HuH-7 (cell line): ENCODE results near the gene NAPG.
A peak's percentile ranks its signal among the peaks of the same experiment; 100 is the strongest.
"Not testable (repeated sequence)": the region's sequence is repeated elsewhere in the genome, so short reads cannot be mapped to it uniquely, and the experiment has no call there.

Experiments used
- DNase-seq: peaks from one replicate; pipeline ENCODE4 v3.0.0; 2011; ENCODE audit warnings: low spot score

The NAPG gene

GRCh38 chr18:10579079-10579867, 53.4 kb downstream of the NAPG start:
- DNase-seq: no peak

DNA sequence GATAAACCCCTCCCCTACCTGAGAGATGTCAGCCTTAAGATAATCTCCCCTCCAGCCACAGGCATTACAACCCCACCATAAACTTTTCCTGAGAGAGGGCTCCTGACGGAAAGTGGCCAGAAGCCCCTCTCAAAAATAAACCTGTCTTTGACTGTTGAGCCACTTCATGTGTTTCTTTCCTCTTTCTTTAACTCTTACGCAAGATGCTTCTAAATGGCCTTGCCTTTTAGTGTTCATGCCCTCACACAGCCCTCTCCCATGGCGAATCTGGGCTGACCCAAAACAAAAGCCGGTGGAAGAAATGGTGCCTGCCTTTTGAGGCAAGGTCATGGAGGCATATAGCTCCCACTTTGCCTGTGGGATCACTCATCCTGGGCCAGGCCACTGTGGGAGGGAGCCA, 54.4 kb downstream of the NAPG start:
- DNase-seq: no peak

DNA sequence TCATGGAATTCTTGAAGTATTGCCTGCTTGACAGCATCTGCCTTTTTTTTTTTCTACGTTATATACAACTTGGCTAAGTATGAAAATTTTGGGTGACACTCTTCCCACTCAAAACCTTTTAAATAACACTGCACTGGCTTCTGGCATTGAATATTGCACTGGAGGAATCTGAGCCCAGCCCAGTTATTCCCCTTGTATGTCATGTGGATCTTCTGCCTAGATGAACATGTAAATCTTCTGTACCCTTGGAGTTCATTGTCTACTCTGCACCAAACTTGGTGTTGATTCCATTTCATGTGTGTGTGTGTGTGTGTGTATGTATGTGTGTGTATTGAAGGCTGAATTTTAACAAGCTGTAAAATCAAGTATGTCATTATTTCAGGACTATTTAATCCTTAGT, 59.4 kb downstream of the NAPG start:
- DNase-seq: no peak

DNA sequence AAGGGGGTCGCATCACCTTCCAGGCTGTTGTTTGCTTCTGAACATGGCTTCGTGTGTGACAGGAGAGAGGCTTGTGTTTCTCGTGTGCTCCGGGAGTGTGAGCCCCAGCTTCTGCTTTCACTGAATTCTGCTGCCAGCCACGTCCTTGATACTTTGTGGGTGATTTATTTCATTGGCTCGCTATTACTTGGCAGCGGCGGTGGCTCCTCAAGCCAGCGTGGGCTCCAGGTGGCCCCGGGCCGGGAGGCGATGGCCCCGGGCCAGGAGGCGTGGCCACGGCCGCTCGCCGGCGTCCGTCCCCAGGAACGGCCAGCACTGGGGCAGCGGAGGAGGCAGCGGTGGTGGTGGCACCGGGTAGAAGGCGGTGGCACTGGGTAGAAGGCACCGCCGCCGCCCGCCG, 63.1 kb downstream of the NAPG start:
- peak; percentile 74 for DNase-seq

GRCh38 chr18:10590412-10590811, 64.6 kb downstream of the NAPG start:
- DNase-seq: no peak

GRCh38 chr18:10591896-10592295, 66.1 kb downstream of the NAPG start:
- DNase-seq: no peak

DNA sequence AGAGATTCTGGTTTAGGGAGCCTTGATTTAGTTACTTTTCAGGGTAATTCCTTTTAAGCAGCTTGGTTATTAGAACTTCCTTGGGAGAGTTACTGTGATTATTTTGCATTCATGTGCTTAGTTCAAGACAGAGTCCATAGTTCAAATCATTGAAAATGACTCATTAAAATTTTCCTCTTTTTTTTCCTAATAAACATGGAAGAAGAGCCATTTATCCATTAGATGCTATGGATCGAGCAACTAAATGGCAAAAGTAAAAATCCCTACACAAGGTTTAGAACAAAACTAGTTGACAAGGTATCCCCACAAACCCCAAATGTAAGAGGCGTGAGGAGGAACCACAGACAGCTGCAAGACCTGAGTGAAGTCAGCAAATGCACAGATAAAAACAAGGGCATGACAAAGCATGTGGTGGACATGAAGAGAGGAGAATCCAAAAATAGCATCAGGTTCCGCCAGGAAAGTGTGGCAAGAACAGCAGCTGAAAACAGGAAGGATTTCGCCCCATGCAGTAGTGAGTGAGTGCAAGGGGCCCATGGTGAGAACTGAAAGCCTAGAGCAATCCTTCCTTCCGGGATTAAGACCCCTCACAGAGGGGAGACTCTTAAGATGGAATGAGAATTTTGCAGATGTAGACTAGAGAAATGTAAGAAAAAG, 67.7 kb downstream of the NAPG start:
- DNase-seq: not testable (repeated sequence)

- not testable (repeated sequence) for DNase-seq
Measured at GRCh38 chr18:10595917-10596316, 70.1 kb downstream of the NAPG start.

GRCh38 chr18:10597695-10598094, 71.9 kb downstream of the NAPG start:
- DNase-seq: not testable (repeated sequence)

GRCh38 chr18:10600701-10601100, 74.9 kb downstream of the NAPG start:
- not testable (repeated sequence) for DNase-seq
